HG02610 (cell line): Measurements from ENCODE around the gene GANC.
"Not testable (repeated sequence)": the region's sequence is repeated elsewhere in the genome, so short reads cannot be mapped to it uniquely, and the experiment has no call there.

Experiments used
- ATAC-seq: cut with Tn5 transposase; IDR thresholded peaks from one replicate; pipeline ENCODE4 v1.9.1; 2021; ENCODE audit warnings: mild to moderate bottlenecking, moderate library complexity; ENCODE audit not compliant: unreplicated experiment

Gene GANC

GRCh38 chr15:42272939-42273899, at the start of gene GANC, which contains the start of gene TMEM87A:
TSS of gene GANC (plus strand) at chr15:42273201. CDS start at chr15:42274482, 1,281 bp downstream.
TSS of gene TMEM87A (minus strand) at chr15:42273433. CDS start at chr15:42273398, 35 bp downstream.
- ATAC-seq, result peak; percentile 93

GRCh38 chr15:42226648-42227047, 46.4 kb upstream of the GANC start:
- no peak for ATAC-seq

- ATAC-seq, result no peak
Observed at GRCh38 chr15:42228036-42228435, 45.0 kb upstream of the GANC start.

- not testable (repeated sequence) for ATAC-seq
Observed at GRCh38 chr15:42228981-42229380, 44.0 kb upstream of the GANC start.

- no peak for ATAC-seq
Observed at GRCh38 chr15:42231088-42231487, 41.9 kb upstream of the GANC start.

- no peak for ATAC-seq
Observed at GRCh38 chr15:42232606-42233005, 40.4 kb upstream of the GANC start.

GRCh38 chr15:42233107-42233506, 39.9 kb upstream of the GANC start:
- no peak for ATAC-seq

GRCh38 chr15:42239528-42240182, 33.3 kb upstream of the GANC start:
- ATAC-seq, result no peak

- no peak for ATAC-seq
Observed at GRCh38 chr15:42240823-42241222, 32.2 kb upstream of the GANC start.

- ATAC-seq, result no peak
Observed at GRCh38 chr15:42253300-42253699, 19.7 kb upstream of the GANC start.

- no peak for ATAC-seq
Observed at GRCh38 chr15:42264795-42265194, 8.2 kb upstream of the GANC start.

GRCh38 chr15:42267286-42267685, 5.7 kb upstream of the GANC start:
- no peak for ATAC-seq

GRCh38 chr15:42270551-42270950, 2.5 kb upstream of the GANC start:
- no peak for ATAC-seq

GRCh38 chr15:42270996-42271395, 2.0 kb upstream of the GANC start:
- no peak for ATAC-seq

GRCh38 chr15:42273900-42274701, 1.1 kb downstream of the GANC start:
- ATAC-seq, result peak; percentile 28

- no peak for ATAC-seq
Observed at GRCh38 chr15:42274702-42274989, 1.6 kb downstream of the GANC start.

GRCh38 chr15:42275780-42276391, 2.9 kb downstream of the GANC start:
- no peak for ATAC-seq

- ATAC-seq, result no peak
Observed at GRCh38 chr15:42276762-42277161, 3.8 kb downstream of the GANC start.

GRCh38 chr15:42279234-42279723, 6.3 kb downstream of the GANC start:
- ATAC-seq, result peak; percentile 61

GRCh38 chr15:42282344-42282743, 9.3 kb downstream of the GANC start:
- ATAC-seq, result no peak

- no peak for ATAC-seq
Observed at GRCh38 chr15:42282926-42283325, 9.9 kb downstream of the GANC start.
